Measurements from ENCODE around the gene RPS6KA4.

The RPS6KA4 gene

DNA sequence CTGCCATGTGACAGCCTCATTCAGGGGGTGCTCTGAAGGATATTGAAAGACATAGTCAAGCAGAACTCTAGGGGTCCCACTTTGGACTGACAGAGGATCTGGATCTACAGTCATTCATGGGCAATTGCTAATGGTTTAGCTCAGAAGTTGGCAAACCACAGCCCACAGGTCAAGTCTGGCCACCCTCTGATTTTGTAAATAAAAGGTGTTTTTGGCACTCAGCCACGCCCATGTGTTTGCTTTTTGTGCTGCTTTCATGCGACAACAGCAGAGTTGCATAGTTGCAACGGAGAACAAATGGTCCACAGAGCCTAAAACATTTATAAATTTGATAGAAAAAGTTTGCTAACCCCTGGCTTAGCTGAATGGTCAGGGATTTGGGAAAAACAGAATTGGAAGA lies 41.7 kb downstream of the RPS6KA4 start:
- H3K27me3 ChIP-seq: no peaks in the 10 kb centered on the region
- TF ChIP-seq, protein P1, sequence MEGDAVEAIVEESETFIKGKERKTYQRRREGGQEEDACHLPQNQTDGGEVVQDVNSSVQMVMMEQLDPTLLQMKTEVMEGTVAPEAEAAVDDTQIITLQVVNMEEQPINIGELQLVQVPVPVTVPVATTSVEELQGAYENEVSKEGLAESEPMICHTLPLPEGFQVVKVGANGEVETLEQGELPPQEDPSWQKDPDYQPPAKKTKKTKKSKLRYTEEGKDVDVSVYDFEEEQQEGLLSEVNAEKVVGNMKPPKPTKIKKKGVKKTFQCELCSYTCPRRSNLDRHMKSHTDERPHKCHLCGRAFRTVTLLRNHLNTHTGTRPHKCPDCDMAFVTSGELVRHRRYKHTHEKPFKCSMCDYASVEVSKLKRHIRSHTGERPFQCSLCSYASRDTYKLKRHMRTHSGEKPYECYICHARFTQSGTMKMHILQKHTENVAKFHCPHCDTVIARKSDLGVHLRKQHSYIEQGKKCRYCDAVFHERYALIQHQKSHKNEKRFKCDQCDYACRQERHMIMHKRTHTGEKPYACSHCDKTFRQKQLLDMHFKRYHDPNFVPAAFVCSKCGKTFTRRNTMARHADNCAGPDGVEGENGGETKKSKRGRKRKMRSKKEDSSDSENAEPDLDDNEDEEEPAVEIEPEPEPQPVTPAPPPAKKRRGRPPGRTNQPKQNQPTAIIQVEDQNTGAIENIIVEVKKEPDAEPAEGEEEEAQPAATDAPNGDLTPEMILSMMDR (IDR thresholded peaks at IDR 0.05; ENCODE audit: low read depth, low read length): no peak
- H3K4me3 ChIP-seq (ENCODE audit: low read depth, low read length): no peak overlapping the region
- DNase-seq: no peak
- H3K36me3 ChIP-seq: no peaks in the 10 kb centered on the region
- no peaks in the 10 kb centered on the region for H3K9me3 ChIP-seq
- H3K4me1 ChIP-seq: no peaks in the 10 kb centered on the region

DNA sequence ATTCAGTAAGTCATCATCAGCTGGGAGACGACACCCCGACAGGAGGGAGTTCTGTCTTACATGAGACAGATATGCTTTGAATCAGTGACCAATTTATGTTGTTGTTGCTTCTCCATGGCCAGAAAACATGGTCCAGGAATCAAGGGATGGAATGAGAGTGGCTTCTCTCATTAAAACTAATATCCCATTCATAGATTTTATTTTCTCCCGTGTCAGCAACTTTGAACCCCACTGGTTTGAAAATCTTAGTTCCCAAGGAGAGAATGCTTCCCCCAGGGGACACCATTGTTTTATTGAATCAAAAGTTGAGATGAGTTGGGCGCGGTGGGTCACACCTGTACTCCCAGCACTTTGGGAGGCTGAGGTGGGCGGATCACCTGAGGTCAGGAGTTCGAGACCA lies 42.8 kb downstream of the RPS6KA4 start:
- TF ChIP-seq, protein P1 (IDR thresholded peaks at IDR 0.05; ENCODE audit: low read depth, low read length): no peak
- no peaks in the 10 kb centered on the region for H3K36me3 ChIP-seq
- no peaks in the 10 kb centered on the region for H3K27me3 ChIP-seq
- H3K4me1 ChIP-seq: peaks cover 3% of the 10 kb centered on the region; the same call in 1 of the 2 replicates
- DNase-seq: no peak
- no peaks in the 10 kb centered on the region for H3K9me3 ChIP-seq
- H3K4me3 ChIP-seq (ENCODE audit: low read depth, low read length): no peak overlapping the region

DNA sequence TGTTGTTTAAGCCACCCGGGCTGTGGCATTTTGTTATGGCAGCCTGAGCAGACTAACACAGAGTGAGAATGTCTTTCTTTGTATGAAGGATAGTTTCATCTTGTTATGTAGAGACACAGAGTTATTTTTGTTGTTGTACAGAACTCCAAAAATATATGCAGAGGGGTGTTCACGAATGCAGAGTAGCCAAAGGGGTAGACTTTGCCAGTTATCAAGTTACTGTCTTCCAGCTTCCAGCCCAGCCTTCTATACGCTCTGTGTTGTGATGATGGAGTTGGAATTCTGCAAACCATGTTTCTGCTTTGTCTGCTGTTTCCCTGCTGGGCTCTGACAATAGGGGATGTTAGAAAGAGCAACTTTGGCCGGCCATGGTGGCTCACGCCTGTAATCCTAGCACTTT lies 44.1 kb downstream of the RPS6KA4 start:
- Histone ChIP-seq H3K9me3 (no peaks in the 10 kb centered on the region), H3K4me3 (ENCODE audit: low read depth, low read length) (no peak overlapping the region), H3K4me1 (peaks cover 3% of the 10 kb centered on the region; the same call in 1 of the 2 replicates), H3K27me3 (no peaks in the 10 kb centered on the region), H3K36me3 (no peaks in the 10 kb centered on the region)
- TF ChIP-seq, protein P1 (IDR thresholded peaks at IDR 0.05; ENCODE audit: low read depth, low read length): no peak
- DNase-seq: no peak

DNA sequence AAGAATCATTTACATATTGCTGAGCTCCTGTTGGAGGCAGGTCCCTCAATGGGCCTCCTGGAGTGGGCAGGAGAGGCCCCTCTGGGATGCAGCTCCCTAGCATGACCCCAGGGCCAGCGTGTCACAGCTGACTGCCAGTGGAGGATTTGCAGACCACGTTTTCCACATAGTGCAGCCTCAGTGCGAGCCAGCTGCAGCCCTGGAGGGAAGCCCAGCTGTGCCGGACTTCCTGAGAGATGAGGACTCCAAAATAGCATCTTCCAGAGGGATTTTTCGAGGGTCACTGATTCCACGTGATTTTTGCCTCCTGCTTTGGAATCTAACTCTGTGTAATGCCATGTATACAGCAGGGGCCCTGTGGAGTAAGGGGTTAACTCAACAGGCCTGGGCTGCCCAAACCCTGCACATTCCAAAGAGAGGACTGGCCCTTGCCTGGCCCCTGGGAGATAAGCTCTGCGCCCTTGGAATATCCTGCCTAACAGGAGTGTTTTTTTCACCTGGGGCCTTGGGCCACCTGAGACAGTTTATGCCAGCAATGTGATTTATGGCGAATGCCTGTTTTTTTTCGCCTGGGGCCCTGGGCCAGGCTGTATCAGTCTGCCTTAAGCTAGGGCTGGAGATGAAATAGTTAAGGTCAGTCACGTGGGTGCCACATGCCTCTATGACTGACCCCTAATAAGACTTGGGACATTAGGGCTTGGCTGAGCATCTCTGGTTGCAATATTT lies 47.4 kb downstream of the RPS6KA4 start:
- peak; percentile 30 for DNase-seq
- Histone ChIP-seq H3K9me3 (no peaks in the 10 kb centered on the region), H3K4me1 (peaks cover 3% of the 10 kb centered on the region; the same call in 1 of the 2 replicates), H3K36me3 (no peaks in the 10 kb centered on the region), H3K4me3 (ENCODE audit: low read depth, low read length) (no peak overlapping the region), H3K27me3 (no peaks in the 10 kb centered on the region)
- TF ChIP-seq, protein P1 (IDR thresholded peaks at IDR 0.05; ENCODE audit: low read depth, low read length): no peak

DNA sequence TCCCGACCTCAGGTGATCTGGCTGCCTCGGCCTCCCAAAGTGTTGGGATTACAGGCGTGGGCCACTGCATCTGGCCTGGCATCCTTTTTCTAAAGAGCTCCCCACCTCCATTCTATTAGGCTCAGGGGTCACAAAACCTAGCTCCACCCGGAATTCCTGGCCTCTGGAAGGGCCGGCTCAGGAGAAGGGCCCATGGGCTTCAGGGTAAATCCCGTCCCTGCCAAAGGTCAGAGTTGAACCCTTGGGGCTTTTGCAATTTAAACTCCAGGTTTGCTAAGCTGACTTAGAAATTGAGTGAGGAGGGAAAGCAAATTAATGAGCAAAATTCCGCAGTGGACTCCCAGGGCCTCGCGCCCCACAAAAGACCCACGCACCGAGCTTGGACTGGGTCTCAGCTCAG lies 48.3 kb downstream of the RPS6KA4 start:
- Histone ChIP-seq H3K4me1 (peaks cover 3% of the 10 kb centered on the region; the same call in 1 of the 2 replicates), H3K4me3 (ENCODE audit: low read depth, low read length) (no peak overlapping the region), H3K27me3 (no peaks in the 10 kb centered on the region), H3K36me3 (no peaks in the 10 kb centered on the region), H3K9me3 (no peaks in the 10 kb centered on the region)
- DNase-seq: no peak
- TF ChIP-seq, protein P1 (IDR thresholded peaks at IDR 0.05; ENCODE audit: low read depth, low read length): no peak

DNA sequence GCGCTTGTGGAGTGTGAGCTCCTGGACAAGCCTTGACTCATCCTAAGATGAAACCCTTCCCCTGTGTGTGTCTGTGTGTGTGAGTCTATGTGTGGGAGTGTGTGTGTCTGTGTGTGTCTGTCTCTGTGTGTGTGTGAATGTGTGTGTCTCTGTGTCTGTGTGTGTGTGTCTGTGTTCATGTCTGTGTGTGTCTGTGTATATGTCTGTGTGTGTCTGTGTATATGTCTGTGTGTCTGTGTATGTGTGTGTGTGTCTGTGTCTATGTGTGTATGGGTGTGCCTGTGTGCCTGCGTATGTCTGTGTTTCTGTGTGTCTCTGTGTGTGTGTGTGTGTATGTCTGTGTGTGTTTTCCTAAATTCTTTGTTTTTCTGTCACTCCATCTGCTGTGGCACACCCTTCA lies 48.7 kb downstream of the RPS6KA4 start:
- TF ChIP-seq, protein P1 (IDR thresholded peaks at IDR 0.05; ENCODE audit: low read depth, low read length): no peak

More for the DNA sequence above, 48.7 kb downstream of the RPS6KA4 start:
- Histone ChIP-seq H3K9me3 (no peaks in the 10 kb centered on the region), H3K4me3 (ENCODE audit: low read depth, low read length) (no peak overlapping the region), H3K27me3 (no peaks in the 10 kb centered on the region), H3K4me1 (peaks cover 3% of the 10 kb centered on the region; the same call in 1 of the 2 replicates), H3K36me3 (no peaks in the 10 kb centered on the region)
- no peak for DNase-seq
